ENCODE results near the gene SUGCT. TPM values are rescaled to one million over a fixed set of nuclear protein-coding genes. Genes with fewer than 3 reads are reported as not detected.

Gene SUGCT
- total RNA-seq, 1 donor from 2014 or later: 4.4 TPM

DNA sequence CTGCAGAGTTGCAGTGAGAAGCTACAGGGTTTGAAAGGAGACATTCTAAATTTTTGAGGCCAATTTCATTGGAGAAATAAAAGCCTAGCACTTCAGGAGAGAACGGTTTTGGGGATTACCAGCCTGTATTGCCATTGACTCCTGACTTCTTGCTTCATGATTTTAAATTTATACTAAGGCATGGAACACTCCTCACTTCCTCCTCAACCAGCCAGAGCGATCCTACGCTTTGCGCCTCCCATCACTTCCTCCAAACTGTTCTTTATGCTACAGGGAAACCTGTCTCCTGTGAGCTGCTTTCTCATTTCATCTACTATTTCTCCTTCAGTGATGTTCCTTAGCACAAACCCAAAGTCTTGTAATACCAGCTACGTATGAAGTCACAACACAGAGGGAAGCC, 495.1 kb downstream of the SUGCT start:
- DNase-seq (ENCODE audit: low read depth): no peak
- H3K4me3 ChIP-seq (ENCODE audit: low read depth, low read length): no peak overlapping the region
- TF ChIP-seq CTCF (conservative IDR thresholded peaks at IDR 0.05; ENCODE audit: low read depth, low read length): no peak

DNA sequence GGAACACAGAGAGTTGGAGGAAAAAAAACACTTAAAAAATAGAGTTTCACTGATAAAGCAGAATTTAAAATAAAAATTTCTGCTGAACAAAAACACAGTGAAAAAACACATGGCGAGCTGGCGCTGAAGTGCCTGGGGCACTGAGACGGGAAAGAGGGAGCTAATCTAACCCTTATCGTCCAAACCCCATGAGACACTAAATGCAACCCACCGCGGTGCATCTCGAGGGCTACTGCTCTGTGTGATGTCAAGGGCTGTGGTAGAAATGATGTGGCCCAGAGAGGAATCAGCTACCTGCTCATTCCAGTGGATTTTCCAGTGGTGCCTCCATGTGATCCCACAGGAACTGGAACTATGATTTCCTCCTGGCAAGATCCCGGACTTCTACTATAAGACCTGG, 499.3 kb downstream of the SUGCT start:
- TF ChIP-seq CTCF (conservative IDR thresholded peaks at IDR 0.05; ENCODE audit: low read depth, low read length): no peak
- H3K4me3 ChIP-seq (ENCODE audit: low read depth, low read length): no peak overlapping the region
- no peak for DNase-seq (ENCODE audit: low read depth)

DNA sequence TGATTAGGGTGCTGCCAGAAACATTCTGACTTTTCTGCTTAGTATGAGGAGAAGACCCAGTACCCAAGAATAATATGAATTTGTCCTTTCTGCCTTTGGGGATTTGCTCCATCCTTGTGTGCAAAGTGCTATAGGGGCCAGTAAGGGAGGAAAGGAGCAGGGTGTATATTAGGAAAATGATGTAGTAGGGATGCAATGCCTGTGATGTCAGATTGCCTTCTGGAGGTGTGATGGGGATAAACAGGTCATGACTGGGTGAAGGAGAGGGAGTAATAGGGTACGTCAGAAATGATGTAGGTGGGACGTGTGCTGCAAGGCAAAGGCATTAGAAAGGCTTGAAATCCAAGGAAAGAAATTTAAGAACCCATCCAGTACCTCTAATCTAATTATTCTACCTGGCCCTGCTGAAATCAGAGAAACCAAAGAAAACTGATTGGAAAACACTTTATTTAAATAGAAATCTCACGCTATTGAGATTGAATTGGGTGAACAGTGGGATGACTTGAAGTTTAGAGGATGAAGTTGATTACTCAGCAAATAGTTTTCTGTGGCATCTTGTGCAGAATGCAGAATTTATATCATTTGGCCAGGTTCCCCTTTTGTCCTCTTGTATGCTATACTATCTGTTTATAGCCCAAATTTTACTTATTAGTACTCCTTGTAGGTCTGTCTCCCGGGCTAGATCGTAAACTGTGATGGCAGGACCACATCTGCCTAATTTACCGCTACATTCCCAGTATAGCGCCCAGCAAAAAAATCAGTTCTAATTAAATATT, 503.9 kb downstream of the SUGCT start:
- TF ChIP-seq CTCF (conservative IDR thresholded peaks at IDR 0.05; ENCODE audit: low read depth, low read length): no peak
- DNase-seq (ENCODE audit: low read depth): no peak
- no peak overlapping the region for H3K4me3 ChIP-seq (ENCODE audit: low read depth, low read length)

GRCh38 chr7:40640566-40640965, 505.8 kb downstream of the SUGCT start:
- no peak for DNase-seq (ENCODE audit: low read depth)
- TF ChIP-seq CTCF (conservative IDR thresholded peaks at IDR 0.05; ENCODE audit: low read depth, low read length): no peak
- H3K4me3 ChIP-seq (ENCODE audit: low read depth, low read length): no peak overlapping the region

DNA sequence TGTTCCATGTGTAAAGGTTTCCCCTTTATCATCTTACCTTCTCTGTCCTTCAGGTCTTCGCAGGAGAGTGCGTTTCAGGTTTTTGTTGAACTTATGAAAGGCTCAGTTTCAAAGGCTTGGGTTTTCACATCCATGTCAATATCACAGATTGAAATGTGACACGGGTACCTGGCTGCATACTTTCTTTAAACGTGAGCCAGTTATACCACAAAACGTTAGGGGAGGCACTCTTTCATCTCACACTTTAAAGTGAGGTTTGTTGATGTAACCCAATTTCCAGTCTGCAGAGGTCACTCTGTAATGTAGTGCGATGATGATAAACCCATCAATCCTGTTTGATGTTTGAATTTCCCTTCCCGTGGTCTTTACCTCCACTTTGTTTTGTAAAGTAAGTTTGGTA, 506.9 kb downstream of the SUGCT start:
- no peak for DNase-seq (ENCODE audit: low read depth)
- no peak overlapping the region for H3K4me3 ChIP-seq (ENCODE audit: low read depth, low read length)
- TF ChIP-seq CTCF (conservative IDR thresholded peaks at IDR 0.05; ENCODE audit: low read depth, low read length): no peak

GRCh38 chr7:40643664-40644063, 508.9 kb downstream of the SUGCT start:
- no peak for TF ChIP-seq CTCF (conservative IDR thresholded peaks at IDR 0.05; ENCODE audit: low read depth, low read length)
- DNase-seq (ENCODE audit: low read depth): no peak
- H3K4me3 ChIP-seq (ENCODE audit: low read depth, low read length): no peak overlapping the region
